ENCODE results near the gene SLIT1.

The SLIT1 gene

DNA sequence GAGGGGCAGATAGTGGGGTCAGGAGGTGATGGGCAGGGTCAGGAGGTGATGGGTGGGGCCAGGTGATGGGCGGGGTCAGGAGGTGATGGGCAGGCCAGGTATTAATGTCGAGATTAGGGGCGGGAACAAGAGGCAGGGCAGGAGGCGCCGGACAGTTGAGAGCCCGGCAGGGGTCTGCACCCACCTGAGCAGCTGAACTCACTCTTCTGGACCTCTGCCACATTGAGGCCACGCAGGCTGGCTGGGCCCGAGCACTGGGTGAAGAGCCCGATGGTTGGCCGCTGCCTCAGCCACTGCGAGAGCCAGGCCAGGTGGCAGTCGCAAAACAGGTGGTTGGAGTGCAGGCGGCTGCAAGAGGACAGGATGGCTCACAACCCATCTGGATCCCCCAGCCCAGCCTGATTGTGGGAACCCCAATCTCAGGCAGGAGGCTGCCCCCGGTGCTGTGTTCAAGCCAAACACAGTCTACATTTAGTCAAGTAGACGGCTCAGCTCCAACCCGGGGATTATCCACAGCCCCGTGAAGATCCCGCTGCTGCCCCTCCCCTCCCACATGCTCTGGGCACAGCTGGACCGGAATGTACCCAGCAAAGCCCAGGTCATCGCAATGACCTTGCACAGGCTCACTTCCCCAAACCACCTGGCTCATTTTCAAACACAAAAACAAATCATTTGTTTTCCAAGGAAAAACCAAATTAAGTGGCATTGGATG lies 122.3 kb downstream of the SLIT1 start:
- TF ChIP-seq, protein P1, sequence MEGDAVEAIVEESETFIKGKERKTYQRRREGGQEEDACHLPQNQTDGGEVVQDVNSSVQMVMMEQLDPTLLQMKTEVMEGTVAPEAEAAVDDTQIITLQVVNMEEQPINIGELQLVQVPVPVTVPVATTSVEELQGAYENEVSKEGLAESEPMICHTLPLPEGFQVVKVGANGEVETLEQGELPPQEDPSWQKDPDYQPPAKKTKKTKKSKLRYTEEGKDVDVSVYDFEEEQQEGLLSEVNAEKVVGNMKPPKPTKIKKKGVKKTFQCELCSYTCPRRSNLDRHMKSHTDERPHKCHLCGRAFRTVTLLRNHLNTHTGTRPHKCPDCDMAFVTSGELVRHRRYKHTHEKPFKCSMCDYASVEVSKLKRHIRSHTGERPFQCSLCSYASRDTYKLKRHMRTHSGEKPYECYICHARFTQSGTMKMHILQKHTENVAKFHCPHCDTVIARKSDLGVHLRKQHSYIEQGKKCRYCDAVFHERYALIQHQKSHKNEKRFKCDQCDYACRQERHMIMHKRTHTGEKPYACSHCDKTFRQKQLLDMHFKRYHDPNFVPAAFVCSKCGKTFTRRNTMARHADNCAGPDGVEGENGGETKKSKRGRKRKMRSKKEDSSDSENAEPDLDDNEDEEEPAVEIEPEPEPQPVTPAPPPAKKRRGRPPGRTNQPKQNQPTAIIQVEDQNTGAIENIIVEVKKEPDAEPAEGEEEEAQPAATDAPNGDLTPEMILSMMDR (IDR thresholded peaks at IDR 0.05; ENCODE audit: extremely low read depth, missing control alignments), result no peak
- no peak for DNase-seq (ENCODE audit: low spot score)

DNA sequence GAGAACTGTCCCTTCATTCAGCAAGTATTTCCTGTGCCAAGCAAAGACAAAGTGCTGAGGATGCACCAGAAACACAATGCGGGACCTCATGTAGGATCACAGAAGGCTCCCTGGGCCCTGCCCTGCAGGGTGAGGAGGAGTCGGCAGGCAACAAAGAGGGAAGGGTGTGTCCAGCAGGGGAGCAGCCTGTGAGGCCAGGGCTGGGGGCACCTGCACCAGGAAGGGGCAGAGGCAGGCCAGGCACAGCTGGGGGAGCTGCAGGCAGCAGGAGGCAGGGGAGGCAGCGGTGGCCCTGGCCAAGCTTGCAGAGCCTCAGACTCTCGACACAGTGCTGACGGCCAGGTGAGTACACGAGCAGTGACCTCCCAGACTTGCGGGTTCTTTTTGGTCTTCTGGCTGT lies 123.3 kb downstream of the SLIT1 start:
- TF ChIP-seq, protein P1 (IDR thresholded peaks at IDR 0.05; ENCODE audit: extremely low read depth, missing control alignments), result no peak
- no peak for DNase-seq (ENCODE audit: low spot score)

DNA sequence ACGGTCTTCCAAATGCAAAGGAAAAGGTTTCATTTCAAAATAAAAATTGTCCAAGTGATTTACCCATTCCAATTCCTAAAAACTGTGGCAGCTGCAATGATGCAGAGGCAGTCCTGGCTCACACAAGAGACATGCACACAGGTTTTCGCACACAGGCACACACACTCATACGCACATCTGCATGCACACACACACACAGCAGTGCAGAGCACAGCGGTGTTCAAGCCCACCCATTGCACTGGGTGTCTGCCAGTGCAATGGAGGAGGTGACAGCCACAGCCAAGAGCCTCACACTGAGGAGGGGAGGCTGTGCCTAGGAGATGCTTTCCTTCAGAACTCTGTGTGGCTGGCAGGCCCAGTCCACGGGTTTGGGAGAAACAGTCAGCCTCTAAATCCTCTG lies 123.7 kb downstream of the SLIT1 start:
- TF ChIP-seq, protein P1 (IDR thresholded peaks at IDR 0.05; ENCODE audit: extremely low read depth, missing control alignments), result no peak
- no peak for DNase-seq (ENCODE audit: low spot score)

DNA sequence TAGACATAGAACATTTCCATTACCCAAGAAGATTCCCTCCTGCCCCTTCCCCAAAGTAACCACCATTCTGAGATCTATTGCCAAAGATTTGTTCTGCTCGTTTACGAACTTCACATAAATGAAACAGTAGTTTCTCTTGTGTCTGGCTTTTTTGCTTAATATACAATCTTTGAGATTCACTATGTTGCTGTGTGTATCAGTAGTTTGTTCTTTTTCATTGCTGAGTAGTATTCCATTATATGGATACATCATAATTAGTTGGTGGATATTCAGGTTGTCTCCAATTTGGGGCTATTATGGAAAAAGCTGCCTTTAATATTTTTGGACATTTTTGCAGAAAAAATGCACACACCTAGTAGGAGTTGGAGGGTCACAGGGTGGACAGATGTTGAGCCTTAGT lies 124.3 kb downstream of the SLIT1 start:
- TF ChIP-seq, protein P1 (IDR thresholded peaks at IDR 0.05; ENCODE audit: extremely low read depth, missing control alignments), result no peak
- no peak for DNase-seq (ENCODE audit: low spot score)

DNA sequence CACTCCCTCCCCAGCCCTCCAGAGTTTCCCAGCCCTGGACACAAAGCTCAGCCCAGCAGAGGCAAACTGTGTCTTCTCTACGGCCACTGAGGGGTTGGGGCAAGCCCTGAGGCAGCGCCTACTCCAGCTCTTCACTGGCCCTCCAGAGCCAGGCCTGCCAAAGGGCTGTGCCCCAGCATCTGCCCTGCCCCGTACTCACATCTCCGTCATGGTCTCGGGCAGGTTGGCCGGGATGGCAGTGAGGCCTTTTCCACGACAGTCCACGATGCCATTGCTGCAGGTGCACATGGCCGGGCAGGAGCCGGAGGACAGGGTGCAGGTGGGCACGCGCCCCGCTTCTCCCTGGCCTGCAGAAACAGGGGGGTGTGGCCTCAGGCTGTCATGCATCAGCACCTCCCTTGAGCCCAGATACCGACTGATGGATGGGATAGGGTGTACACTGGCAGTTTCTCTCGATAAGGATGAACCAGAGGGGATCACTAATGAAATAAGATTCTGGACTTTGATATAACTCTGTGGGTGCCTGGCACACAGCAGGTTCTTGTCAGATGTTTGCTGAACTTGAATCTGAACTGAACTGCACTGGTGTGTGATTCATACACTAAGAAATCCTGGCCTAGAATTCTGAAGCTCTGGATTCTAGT lies 125.2 kb downstream of the SLIT1 start:
- DNase-seq (ENCODE audit: low spot score), result no peak
- TF ChIP-seq, protein P1 (IDR thresholded peaks at IDR 0.05; ENCODE audit: extremely low read depth, missing control alignments), result no peak

DNA sequence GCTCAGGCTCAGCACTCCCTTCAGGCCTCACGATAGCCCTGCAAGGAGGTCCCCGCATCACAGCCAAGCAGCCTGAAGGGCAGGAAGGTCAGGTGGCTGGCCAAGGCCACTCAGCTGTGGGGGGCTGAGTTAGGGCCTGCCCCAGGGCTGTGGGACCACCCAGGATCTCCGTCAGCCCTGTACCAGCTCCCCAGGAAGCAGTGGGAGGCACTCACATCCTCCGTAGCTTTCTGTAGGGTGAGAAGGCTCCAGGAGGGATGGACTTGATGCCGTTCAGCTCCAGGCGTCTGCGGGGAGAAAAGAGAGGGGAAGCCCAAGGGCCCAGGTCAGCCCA lies 125.9 kb downstream of the SLIT1 start:
- DNase-seq (ENCODE audit: low spot score), result no peak
- TF ChIP-seq, protein P1 (IDR thresholded peaks at IDR 0.05; ENCODE audit: extremely low read depth, missing control alignments), result no peak

DNA sequence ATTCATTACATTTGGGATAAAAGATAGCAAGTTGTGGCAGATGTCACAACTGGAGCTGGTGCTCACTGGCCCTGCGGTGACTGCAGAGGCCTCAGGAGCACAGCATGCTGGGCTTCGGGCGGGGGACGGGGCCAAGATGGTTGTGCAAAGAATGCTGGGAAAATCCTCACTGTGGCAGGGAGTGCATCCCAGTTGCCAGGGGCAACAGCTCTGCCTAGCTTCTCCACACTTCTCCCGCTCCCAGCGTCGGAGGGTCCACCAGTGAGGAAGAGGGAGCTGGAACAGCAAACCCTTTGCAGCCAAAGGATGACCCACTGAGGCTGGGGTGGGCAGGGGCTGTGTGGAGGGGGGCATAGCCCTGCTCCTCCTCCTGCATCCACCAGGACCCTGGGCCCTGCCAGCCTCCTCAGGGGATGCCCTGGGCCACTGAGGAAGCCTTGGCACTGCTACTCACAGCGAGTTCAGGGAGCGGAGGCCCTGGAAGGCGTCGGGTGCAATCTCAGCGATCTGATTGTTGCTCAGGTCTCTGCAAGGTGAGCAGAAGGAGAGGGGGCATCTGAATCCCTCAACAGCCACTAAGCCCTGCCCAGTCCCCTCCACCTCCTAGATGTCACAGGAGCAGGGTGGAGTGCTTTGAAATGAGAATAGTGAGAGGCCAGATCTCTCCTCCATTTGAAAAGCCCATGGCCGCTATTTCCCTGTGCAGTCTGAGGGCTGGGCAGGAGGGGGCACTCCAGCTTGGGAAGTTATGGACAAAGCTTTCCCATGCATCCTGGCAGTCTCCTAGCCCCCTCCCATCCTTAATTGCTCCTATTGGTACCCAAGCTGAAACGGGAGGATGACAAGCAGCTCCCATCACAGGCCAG lies 126.5 kb downstream of the SLIT1 start:
- no peak for DNase-seq (ENCODE audit: low spot score)
- TF ChIP-seq, protein P1 (IDR thresholded peaks at IDR 0.05; ENCODE audit: extremely low read depth, missing control alignments), result no peak
